OCI-LY7 (cell line): ENCODE data around the gene HACL1. TPM values are rescaled to one million over a fixed set of nuclear protein-coding genes. Genes with fewer than 3 reads are reported as not detected.

Source experiments
- BruUV-seq: library from RNA; stranded (reverse); fragments of 400-500 nt; replicated peaks from 2 replicates; lab custom pipeline; 2021; lab: Mats Ljungman, UMichigan
- CTCF ChIA-PET: fragments of 300-600 bp; sonication (Branson Sonifier 250); formaldehyde crosslinking; loops from one replicate; lab custom pipeline; 2022; ENCODE audit warnings: antibody characterized with exemption; ENCODE audit not compliant: unreplicated experiment; lab: Charles Lee
- POLR2A ChIA-PET: fragments of 300-600 bp; sonication (Branson Sonifier 250); formaldehyde crosslinking; loops from one replicate; lab custom pipeline; 2022; ENCODE audit warnings: antibody characterized with exemption; lab: Charles Lee
- DNase-seq: peaks from one replicate; pipeline ENCODE4 v3.0.0-alpha.2; 2015; ENCODE audit warnings: low spot score
- H2AFZ ChIP-seq: fragments of 200-600 bp; sonication (generic), shearing (Covaris generic); 2 replicates; pipeline ENCODE4 v1.6.1; 2014; ENCODE audit warnings: mild to moderate bottlenecking, antibody characterized with exemption, low read length, moderate library complexity
- H3K27ac ChIP-seq: fragments of 200-600 bp; sonication (generic); 2 replicates; pipeline ENCODE4 v1.5.1; 2014; ENCODE audit warnings: mixed run types, low read depth, mild to moderate bottlenecking, moderate library complexity, low read length, inconsistent platforms; ENCODE audit not compliant: poor library complexity, severe bottlenecking
- H3K36me3 ChIP-seq: fragments of 200-600 bp; sonication (generic); 2 replicates; pipeline ENCODE4 v1.6.1; 2014; ENCODE audit warnings: mild to moderate bottlenecking, antibody characterized with exemption, low read length, moderate library complexity, mixed read lengths; ENCODE audit not compliant: insufficient read depth
- H3K4me1 ChIP-seq: fragments of 200-600 bp; sonication (generic); 2 replicates; pipeline ENCODE4 v1.5.1; 2014; ENCODE audit warnings: mild to moderate bottlenecking, low read length; ENCODE audit not compliant: insufficient read depth, poor library complexity, severe bottlenecking
- H3K4me2 ChIP-seq: fragments of 200-600 bp; sonication (generic); 2 replicates; pipeline ENCODE4 v1.6.1; 2014; ENCODE audit warnings: mild to moderate bottlenecking, low read length
- H3K4me3 ChIP-seq: fragments of 200-600 bp; sonication (generic); 2 replicates; pipeline ENCODE4 v1.5.1; 2014; ENCODE audit warnings: mild to moderate bottlenecking, low read depth, low read length; ENCODE audit not compliant: poor library complexity, severe bottlenecking
- H3K79me2 ChIP-seq: fragments of 200-600 bp; sonication (generic); 2 replicates; pipeline ENCODE4 v1.6.1; 2016; ENCODE audit warnings: low read depth, mild to moderate bottlenecking, low read length, moderate library complexity, mixed read lengths; ENCODE audit not compliant: insufficient read depth
- H3K9me2 ChIP-seq: fragments of 200-600 bp; sonication (generic); 2 replicates; pipeline ENCODE4 v1.6.1; 2016; ENCODE audit warnings: mild to moderate bottlenecking, low read length, mixed read lengths; ENCODE audit not compliant: insufficient read depth
- H3K9me3 ChIP-seq: fragments of 200-600 bp; sonication (generic); 2 replicates; pipeline ENCODE4 v1.6.1; 2014; ENCODE audit warnings: mild to moderate bottlenecking, mixed run types, low read length, mixed read lengths
- H4K20me1 ChIP-seq: fragments of 200-600 bp; sonication (generic); 2 replicates; pipeline ENCODE4 v1.6.1; 2014; ENCODE audit warnings: mild to moderate bottlenecking, antibody characterized with exemption, low read length, moderate library complexity, mixed read lengths; ENCODE audit not compliant: insufficient read depth
- CTCF ChIP-seq: fragments of 200-600 bp; sonication (generic); conservative IDR thresholded peaks from 2 replicates; pipeline ENCODE4 v1.5.1; 2014; ENCODE audit warnings: mild to moderate bottlenecking, antibody characterized with exemption, low read length, moderate library complexity, mixed read lengths
- EZH2phosphoT487 ChIP-seq: fragments of 200-600 bp; sonication (generic); IDR thresholded peaks from 2 replicates; pipeline ENCODE4 v1.6.1; 2018; ENCODE audit warnings: low read depth, borderline replicate concordance, mild to moderate bottlenecking, mixed run types, antibody characterized with exemption, low read length, moderate library complexity, mixed read lengths
- intact Hi-C: fragments of 100-400 bp; cut with micrococcal nuclease; formaldehyde crosslinking; loops from one replicate; pipeline ENCODE4 v1.10.0; 2022; ENCODE audit not compliant: unreplicated experiment
- total RNA-seq, 2 experiments: library from RNA; depleted of rRNA in 1 of 2; stranded (reverse); fragments of >200 nt in 1 of 2; shearing (Covaris generic) in 1 of 2; gene quantifications; 2 replicates each; pipeline ENCODE4 v1.2.3, GENCODE V29; 2014 to 2022

The HACL1 gene
- total RNA-seq, 2 experiments from 2014 or later = 22.0 to 25.5 TPM

- no peak overlapping the region for H3K27ac ChIP-seq
- no peaks in the 10 kb centered on the region for H4K20me1 ChIP-seq
- no peaks in the 10 kb centered on the region for H3K9me3 ChIP-seq
- no peaks in the 10 kb centered on the region for H3K79me2 ChIP-seq
- no peaks in the 10 kb centered on the region for H3K36me3 ChIP-seq
- ChIA-PET CTCF (no interaction called here), POLR2A (interaction anchor here (0.6 to 2.0 kb wide), 3 partner anchors 12 to 1745 kb away, joined by 4 to 5 read pairs (median 4); no protein-coding TSS in a partner anchor)
- BruUV-seq = no TSS peak
- H3K4me3 ChIP-seq = no peak overlapping the region
- TF ChIP-seq EZH2phosphoT487 (no peak), CTCF (no peak)
- H3K9me2 ChIP-seq = no peaks in the 10 kb centered on the region
- H3K4me1 ChIP-seq = peaks cover 9% of the 10 kb centered on the region
- intact Hi-C loops = no loop called here
- DNase-seq = no peak
- H2AFZ ChIP-seq = no peak overlapping the region
- no peak overlapping the region for H3K4me2 ChIP-seq
Measured at GRCh38 chr3:15519096-15519495, 82.3 kb downstream of the HACL1 start.

GRCh38 chr3:15514663-15515340, 86.6 kb downstream of the HACL1 start:
- Histone ChIP-seq H3K36me3 (no peaks in the 10 kb centered on the region), H3K79me2 (no peaks in the 10 kb centered on the region), H2AFZ (no peak overlapping the region), H3K4me2 (no peak overlapping the region), H4K20me1 (no peaks in the 10 kb centered on the region), H3K27ac (no peak overlapping the region), H3K4me3 (no peak overlapping the region), H3K9me3 (no peaks in the 10 kb centered on the region), H3K9me2 (no peaks in the 10 kb centered on the region), H3K4me1 (peaks cover 9% of the 10 kb centered on the region)
- POLR2A ChIA-PET = interaction anchor here (0.5 to 0.8 kb wide), 2 partner anchors 46 to 48 kb away, joined by 3 read pairs; no protein-coding TSS in a partner anchor
- intact Hi-C loops = no loop called here
- no peak for DNase-seq
- TF ChIP-seq CTCF = no peak
- no peak for TF ChIP-seq EZH2phosphoT487
- CTCF ChIA-PET = no interaction called here
- BruUV-seq = no TSS peak
